Esophagus (tissue), 2 donors: ENCODE measurements around the gene RGS3. TPM values are rescaled to one million over a fixed set of nuclear protein-coding genes. Genes with fewer than 3 reads are reported as not detected.

Source experiments
- H3K27ac ChIP-seq, 2 donors: one replicate each; pipeline ENCODE4 v1.5.1; 2013; ENCODE audit warnings: low read depth in 2 of 2, mild to moderate bottlenecking in 2 of 2, inconsistent platforms in 1 of 2, low read length in 1 of 2, moderate library complexity in 1 of 2
- H3K27me3 ChIP-seq, 2 donors: one replicate each; pipeline ENCODE4 v1.6.1; 2013; ENCODE audit warnings: low read length in 2 of 2, control low read depth in 1 of 2, mild to moderate bottlenecking in 1 of 2; ENCODE audit not compliant: insufficient read depth in 2 of 2, control insufficient read depth in 1 of 2
- H3K36me3 ChIP-seq, 2 donors: one replicate each; pipeline ENCODE4 v1.6.1; 2013; ENCODE audit warnings: low read length in 1 of 2; ENCODE audit not compliant: control insufficient read depth in 2 of 2, insufficient read depth in 2 of 2
- H3K4me1 ChIP-seq, 2 donors: one replicate each; pipeline ENCODE4 v1.6.1; 2013; ENCODE audit warnings: low read length in 1 of 2; ENCODE audit not compliant: control insufficient read depth in 2 of 2, insufficient read depth in 2 of 2
- H3K4me3 ChIP-seq, 2 donors: one replicate each; pipeline ENCODE4 v1.5.1; 2013; ENCODE audit warnings: low read length in 2 of 2, mild to moderate bottlenecking in 2 of 2, low read depth in 1 of 2, moderate library complexity in 1 of 2
- H3K9me3 ChIP-seq, 2 donors: one replicate each; pipeline ENCODE4 v1.6.1; 2013; ENCODE audit warnings: mild to moderate bottlenecking in 2 of 2, low read depth in 1 of 2, low read length in 1 of 2, moderate library complexity in 1 of 2; ENCODE audit not compliant: control insufficient read depth in 2 of 2, insufficient read depth in 1 of 2
- WGBS, 2 donors: extraction: QIAGEN DNeasy Blood & Tissue Kit; methylation state at CpG; one replicate each; pipeline ENCODE4 v1.1.7; 2013; 5-methylcytosine and 5-hydroxymethylcytosine counted together
- polyA plus RNA-seq, 2 donors: library from polyadenylated mRNA; stranded (reverse); fragments of 200-250 nt; gene quantifications; one replicate each; pipeline ENCODE4 v1.2.3, GENCODE V29; 2013
- donor health status: healthy with polysubstance abuse.
- donor health status: Bipolar disorder and iron deficiency.

Gene RGS3
- polyA plus RNA-seq, 2 donors, result 9.1 to 10.2 TPM

GRCh38 chr9:113522419-113522818 lies 58.9 kb downstream of the RGS3 start:
- 72 to 88% methylated on average over 1 of the region's 1 CpG for WGBS, 2 donors
- Histone ChIP-seq H3K9me3 (no peaks in the 10 kb centered on the region), H3K4me3 (no peak overlapping the region), H3K27me3 (no peaks in the 10 kb centered on the region), H3K4me1 (peaks cover 10 to 15% of the 10 kb centered on the region in 2 donors), H3K36me3 (no peaks in the 10 kb centered on the region), H3K27ac (peak overlapping the region in 1 of 2 donors; percentile 17)

- H3K4me3 ChIP-seq, result no peak overlapping the region
- peak overlapping the region in 1 of 2 donors; percentile 17 for H3K27ac ChIP-seq
- 86 to 92% methylated on average over 8 of the region's 8 CpGs for WGBS, 2 donors
- H3K36me3 ChIP-seq, result no peaks in the 10 kb centered on the region
- no peaks in the 10 kb centered on the region for H3K9me3 ChIP-seq
- peaks cover 10 to 17% of the 10 kb centered on the region in 2 donors for H3K4me1 ChIP-seq
- H3K27me3 ChIP-seq, result no peaks in the 10 kb centered on the region
Observed at GRCh38 chr9:113522858-113523257, 59.3 kb downstream of the RGS3 start.

- Histone ChIP-seq H3K36me3 (no peaks in the 10 kb centered on the region), H3K27me3 (no peaks in the 10 kb centered on the region), H3K9me3 (no peaks in the 10 kb centered on the region), H3K27ac (peak overlapping the region in 1 of 2 donors; percentile 16), H3K4me3 (no peak overlapping the region), H3K4me1 (peaks cover 10 to 23% of the 10 kb centered on the region in 2 donors)
- 44 to 54% methylated on average over 18 to 19 of the region's 19 CpGs for WGBS, 2 donors
Observed at GRCh38 chr9:113523421-113524141, 60.1 kb downstream of the RGS3 start.

- H3K4me1 ChIP-seq, result peaks cover 10 to 21% of the 10 kb centered on the region in 2 donors
- peak overlapping the region in 1 of 2 donors; percentile 63 for H3K27ac ChIP-seq
- no peaks in the 10 kb centered on the region for H3K27me3 ChIP-seq
- H3K4me3 ChIP-seq, result no peak overlapping the region
- H3K9me3 ChIP-seq, result no peaks in the 10 kb centered on the region
- H3K36me3 ChIP-seq, result no peaks in the 10 kb centered on the region
- WGBS, 2 donors, result 81 to 88% methylated on average over 4 of the region's 4 CpGs
Observed at GRCh38 chr9:113524468-113524867, 60.9 kb downstream of the RGS3 start.

GRCh38 chr9:113525205-113525604 lies 61.7 kb downstream of the RGS3 start:
- no peaks in the 10 kb centered on the region for H3K27me3 ChIP-seq
- H3K36me3 ChIP-seq, result no peaks in the 10 kb centered on the region
- H3K4me1 ChIP-seq, result peaks cover 10 to 17% of the 10 kb centered on the region in 2 donors
- WGBS, 2 donors, result 79 to 86% methylated on average over 4 of the region's 4 CpGs
- H3K9me3 ChIP-seq, result no peaks in the 10 kb centered on the region
- H3K4me3 ChIP-seq, result no peak overlapping the region
- peak overlapping the region in 1 of 2 donors; percentile 63 for H3K27ac ChIP-seq

GRCh38 chr9:113525831-113526230 lies 62.3 kb downstream of the RGS3 start:
- Histone ChIP-seq H3K27me3 (no peaks in the 10 kb centered on the region), H3K4me3 (no peak overlapping the region), H3K4me1 (peaks cover 10 to 16% of the 10 kb centered on the region in 2 donors), H3K9me3 (no peaks in the 10 kb centered on the region), H3K27ac (peak overlapping the region in 1 of 2 donors; percentile 73), H3K36me3 (no peaks in the 10 kb centered on the region)
- WGBS, 2 donors, result 80 to 88% methylated on average over 8 of the region's 8 CpGs

- Histone ChIP-seq H3K4me1 (peaks cover 10 to 16% of the 10 kb centered on the region in 2 donors), H3K4me3 (no peak overlapping the region), H3K9me3 (no peaks in the 10 kb centered on the region), H3K36me3 (peaks cover 0 to 3% of the 10 kb centered on the region in 2 donors), H3K27ac (peak overlapping the region in 1 of 2 donors; percentile 73), H3K27me3 (no peaks in the 10 kb centered on the region)
- WGBS, 2 donors, result 93 to 96% methylated on average over 8 of the region's 8 CpGs
Observed at GRCh38 chr9:113526231-113526746, 62.8 kb downstream of the RGS3 start.

GRCh38 chr9:113526841-113527240 lies 63.3 kb downstream of the RGS3 start:
- peaks cover 0 to 4% of the 10 kb centered on the region in 2 donors for H3K36me3 ChIP-seq
- no peaks in the 10 kb centered on the region for H3K27me3 ChIP-seq
- 78 to 89% methylated on average over 4 of the region's 4 CpGs for WGBS, 2 donors
- H3K27ac ChIP-seq, result peak overlapping the region; percentile 5 to 73
- H3K9me3 ChIP-seq, result no peaks in the 10 kb centered on the region
- no peak overlapping the region for H3K4me3 ChIP-seq
- H3K4me1 ChIP-seq, result peaks cover 10 to 16% of the 10 kb centered on the region in 2 donors

GRCh38 chr9:113528088-113528487 lies 64.6 kb downstream of the RGS3 start:
- Histone ChIP-seq H3K4me3 (no peak overlapping the region), H3K27me3 (no peaks in the 10 kb centered on the region), H3K27ac (no peak overlapping the region), H3K4me1 (peaks cover 8 to 10% of the 10 kb centered on the region in 2 donors), H3K9me3 (no peaks in the 10 kb centered on the region), H3K36me3 (peaks cover 2 to 4% of the 10 kb centered on the region in 2 donors)
- 60 to 73% methylated on average over 6 of the region's 6 CpGs for WGBS, 2 donors
